H9 (cell line): ENCODE data around the gene ZSWIM8. TPM values are rescaled to one million over a fixed set of nuclear protein-coding genes. Genes with fewer than 3 reads are reported as not detected.

Experiments
- DNase-seq: peaks from one replicate; pipeline ENCODE4 v3.0.0-alpha.2; 2017
- H2AFZ ChIP-seq: one replicate; pipeline ENCODE4 v1.6.1; 2013; ENCODE audit warnings: mild to moderate bottlenecking, low read length, control low read depth, moderate library complexity
- H2AK5ac ChIP-seq: 2 replicates; pipeline ENCODE4 v1.6.1; 2013; ENCODE audit warnings: low read length, control low read depth, mixed read lengths; ENCODE audit not compliant: insufficient read length
- H2BK120ac ChIP-seq: one replicate; pipeline ENCODE4 v1.6.1; 2013; ENCODE audit warnings: low read depth, mild to moderate bottlenecking, low read length, control low read depth, inconsistent platforms; ENCODE audit not compliant: poor library complexity, severe bottlenecking
- H2BK12ac ChIP-seq: 2 replicates; pipeline ENCODE4 v1.6.1; 2013; ENCODE audit warnings: low read length, control low read depth, mixed read lengths, low read depth; ENCODE audit not compliant: insufficient read length
- H2BK15ac ChIP-seq: 2 replicates; pipeline ENCODE4 v1.6.1; 2013; ENCODE audit warnings: low read depth, low read length, control low read depth
- H2BK20ac ChIP-seq: one replicate; pipeline ENCODE4 v1.6.1; 2013; ENCODE audit warnings: low read depth, mild to moderate bottlenecking, low read length, control low read depth, inconsistent platforms; ENCODE audit not compliant: poor library complexity, severe bottlenecking
- H2BK5ac ChIP-seq: 2 replicates; pipeline ENCODE4 v1.6.1; 2013; ENCODE audit warnings: low read length, control low read depth, mixed read lengths; ENCODE audit not compliant: insufficient read length
- H3K14ac ChIP-seq: 2 replicates; pipeline ENCODE4 v1.6.1; 2013; ENCODE audit warnings: low read length, control low read depth; ENCODE audit not compliant: insufficient read depth
- H3K18ac ChIP-seq: 2 replicates; pipeline ENCODE4 v1.6.1; 2013; ENCODE audit warnings: low read depth, mild to moderate bottlenecking, mixed read lengths, low read length, control low read depth; ENCODE audit not compliant: insufficient read length
- H3K23ac ChIP-seq: 2 replicates; pipeline ENCODE4 v1.6.1; 2013; ENCODE audit warnings: low read length, control low read depth, mixed read lengths, low read depth; ENCODE audit not compliant: insufficient read length
- H3K23me2 ChIP-seq: 2 replicates; pipeline ENCODE4 v1.6.1; 2013; ENCODE audit warnings: low read depth, mild to moderate bottlenecking, mixed read lengths, low read length, control low read depth; ENCODE audit not compliant: insufficient read length, poor library complexity, severe bottlenecking
- H3K27ac ChIP-seq: 2 replicates; pipeline ENCODE4 v1.5.1; 2013; ENCODE audit warnings: low read length, control low read depth, mixed read lengths, low read depth; ENCODE audit not compliant: insufficient read length
- H3K27me3 ChIP-seq: 2 replicates; pipeline ENCODE4 v1.6.1; 2013; ENCODE audit warnings: low read length, control low read depth, inconsistent platforms; ENCODE audit not compliant: insufficient read depth
- H3K4ac ChIP-seq: 2 replicates; pipeline ENCODE4 v1.6.1; 2013; ENCODE audit warnings: low read depth, mild to moderate bottlenecking, control low read depth, inconsistent platforms, low read length, moderate library complexity
- H3K4me1 ChIP-seq: 2 replicates; pipeline ENCODE4 v1.6.1; 2013; ENCODE audit warnings: low read length, control low read depth, inconsistent platforms; ENCODE audit not compliant: insufficient read depth
- H3K4me2 ChIP-seq: 2 replicates; pipeline ENCODE4 v1.6.1; 2013; ENCODE audit warnings: low read length, control low read depth, mixed read lengths; ENCODE audit not compliant: insufficient read length, insufficient read depth
- H3K56ac ChIP-seq: 2 replicates; pipeline ENCODE4 v1.6.1; 2013; ENCODE audit warnings: low read depth, mild to moderate bottlenecking, mixed read lengths, low read length, control low read depth; ENCODE audit not compliant: insufficient read length
- H3K79me1 ChIP-seq: 2 replicates; pipeline ENCODE4 v1.6.1; 2013; ENCODE audit warnings: low read depth, mild to moderate bottlenecking, moderate library complexity, low read length, control low read depth, inconsistent platforms; ENCODE audit not compliant: insufficient read depth, poor library complexity, severe bottlenecking
- H3K79me2 ChIP-seq: 2 replicates; pipeline ENCODE4 v1.6.1; 2013; ENCODE audit warnings: low read length, control low read depth, inconsistent platforms; ENCODE audit not compliant: insufficient read depth
- H3K9ac ChIP-seq: 2 replicates; pipeline ENCODE4 v1.6.1; 2013; ENCODE audit warnings: low read length, control low read depth, mixed read lengths; ENCODE audit not compliant: insufficient read length; ENCODE audit errors: extremely low read depth
- H3K9me3 ChIP-seq: one replicate; pipeline ENCODE4 v1.6.1; 2013; ENCODE audit warnings: low read depth, low read length, inconsistent platforms; ENCODE audit not compliant: control insufficient read depth
- H3T11ph ChIP-seq: one replicate; pipeline ENCODE4 v1.6.1; 2013; ENCODE audit warnings: mild to moderate bottlenecking, low read length, control low read depth, inconsistent platforms
- H4K20me1 ChIP-seq: one replicate; pipeline ENCODE4 v1.6.1; 2013; ENCODE audit not compliant: control insufficient read depth, insufficient read length, insufficient read depth
- H4K5ac ChIP-seq: 2 replicates; pipeline ENCODE4 v1.6.1; 2013; ENCODE audit warnings: low read depth, mild to moderate bottlenecking, mixed read lengths, low read length, control low read depth; ENCODE audit not compliant: insufficient read length
- H4K8ac ChIP-seq: replicated peaks from 2 replicates; pipeline ENCODE4 v1.6.1; 2013; ENCODE audit warnings: low read length, control low read depth, mixed read lengths, low read depth; ENCODE audit not compliant: insufficient read length
- H4K91ac ChIP-seq: 2 replicates; pipeline ENCODE4 v1.6.1; 2013; ENCODE audit warnings: low read depth, mild to moderate bottlenecking, moderate library complexity, mixed read lengths, low read length, control low read depth; ENCODE audit not compliant: insufficient read length
- H3K27ac Mint-ChIP-seq, 3 experiments: 2 replicates in 2 of 3; 3 replicates in 1 of 3; pipeline ENCODE4 v1.8.0; 2020 to 2021; ENCODE audit warnings: mixed read lengths in 3 of 3, mild to moderate bottlenecking in 1 of 3, moderate library complexity in 1 of 3
- H3K27me3 Mint-ChIP-seq: 2 replicates; pipeline ENCODE4 v1.8.0; 2021; ENCODE audit warnings: low read depth, mild to moderate bottlenecking, moderate library complexity, mixed read lengths
- H3K36me3 Mint-ChIP-seq, 3 experiments: 2 replicates in 2 of 3; 3 replicates in 1 of 3; pipeline ENCODE4 v1.8.0; 2020 to 2021; ENCODE audit warnings: low read depth in 3 of 3, mixed read lengths in 3 of 3; ENCODE audit not compliant: insufficient read depth in 1 of 3
- H3K4me1 Mint-ChIP-seq, 2 experiments: 2 replicates each; pipeline ENCODE4 v1.8.0; 2020; ENCODE audit warnings: mixed read lengths in 2 of 2
- H3K4me3 Mint-ChIP-seq, 2 experiments: 2 replicates in 1 of 2; 3 replicates in 1 of 2; pipeline ENCODE4 v1.8.0; 2020 to 2021; ENCODE audit warnings: mild to moderate bottlenecking in 2 of 2, mixed read lengths in 2 of 2, moderate library complexity in 1 of 2
- H3K9me3 Mint-ChIP-seq, 2 experiments: 2 replicates in 1 of 2; 3 replicates in 1 of 2; pipeline ENCODE4 v1.8.0; 2020; ENCODE audit warnings: mild to moderate bottlenecking in 2 of 2, mixed read lengths in 2 of 2, moderate library complexity in 1 of 2
- WGBS: extraction: QIAGEN DNeasy Blood & Tissue Kit; methylation state at CpG from one replicate; pipeline ENCODE4 v1.1.7; 2013; ENCODE audit warnings: missing lambda C conversion rate, low lambda C conversion rate, mixed read lengths; ENCODE audit not compliant: insufficient read length; ENCODE audit errors: extremely low coverage; 5-methylcytosine and 5-hydroxymethylcytosine counted together
- total RNA-seq: library from RNA; stranded (reverse); gene quantifications from 2 replicates; pipeline ENCODE4 v1.2.1, GENCODE V29; 2021
- TF ChIP-seq, protein P1 (sequence below): fragments of 200-600 bp; sonication (generic); conservative IDR thresholded peaks from 3 replicates; pipeline ENCODE4 v1.8.0; 2021; ENCODE audit warnings: antibody characterized with exemption, mild to moderate bottlenecking

The ZSWIM8 gene
- total RNA-seq, 1 experiment from 2014 or later, result 41.0 TPM

DNA sequence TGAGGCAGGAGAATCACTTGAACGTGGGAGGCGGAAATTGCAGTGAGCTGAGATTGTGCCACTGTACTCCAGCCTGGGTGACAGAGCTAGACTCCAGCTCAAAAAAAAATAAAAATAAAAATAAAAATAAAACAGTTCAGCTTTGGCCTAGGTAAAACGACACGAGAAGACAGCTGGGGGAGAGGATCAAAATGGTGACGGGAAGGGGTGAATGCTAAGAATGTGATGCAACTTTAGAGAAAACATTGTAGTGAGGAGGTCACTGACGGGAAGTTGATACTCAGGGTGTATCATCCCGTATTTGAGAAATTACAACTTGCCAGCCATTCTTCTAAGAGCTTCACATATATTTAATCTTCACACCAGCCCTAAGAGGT lies 24.9 kb downstream of the ZSWIM8 start:
- no peaks in the 10 kb centered on the region for H3K27me3 ChIP-seq
- no peak overlapping the region for H2BK15ac ChIP-seq
- no peak overlapping the region for H4K91ac ChIP-seq
- no peak overlapping the region for H2BK5ac ChIP-seq
- no peak overlapping the region for H3T11ph ChIP-seq
- no peak overlapping the region for H2AFZ ChIP-seq
- H3K36me3 Mint-ChIP-seq, result peaks cover 17 to 47% (median 35%) of the 10 kb centered on the region in 3 experiments; a peak in 6 of 7 replicates
- peaks cover 2% of the 10 kb centered on the region for H3K23me2 ChIP-seq
- no peak overlapping the region for H2AK5ac ChIP-seq
- H4K8ac ChIP-seq, result no peak overlapping the region
- no peak overlapping the region for H2BK20ac ChIP-seq
- H4K5ac ChIP-seq, result no peak overlapping the region
- TF ChIP-seq, protein P1, sequence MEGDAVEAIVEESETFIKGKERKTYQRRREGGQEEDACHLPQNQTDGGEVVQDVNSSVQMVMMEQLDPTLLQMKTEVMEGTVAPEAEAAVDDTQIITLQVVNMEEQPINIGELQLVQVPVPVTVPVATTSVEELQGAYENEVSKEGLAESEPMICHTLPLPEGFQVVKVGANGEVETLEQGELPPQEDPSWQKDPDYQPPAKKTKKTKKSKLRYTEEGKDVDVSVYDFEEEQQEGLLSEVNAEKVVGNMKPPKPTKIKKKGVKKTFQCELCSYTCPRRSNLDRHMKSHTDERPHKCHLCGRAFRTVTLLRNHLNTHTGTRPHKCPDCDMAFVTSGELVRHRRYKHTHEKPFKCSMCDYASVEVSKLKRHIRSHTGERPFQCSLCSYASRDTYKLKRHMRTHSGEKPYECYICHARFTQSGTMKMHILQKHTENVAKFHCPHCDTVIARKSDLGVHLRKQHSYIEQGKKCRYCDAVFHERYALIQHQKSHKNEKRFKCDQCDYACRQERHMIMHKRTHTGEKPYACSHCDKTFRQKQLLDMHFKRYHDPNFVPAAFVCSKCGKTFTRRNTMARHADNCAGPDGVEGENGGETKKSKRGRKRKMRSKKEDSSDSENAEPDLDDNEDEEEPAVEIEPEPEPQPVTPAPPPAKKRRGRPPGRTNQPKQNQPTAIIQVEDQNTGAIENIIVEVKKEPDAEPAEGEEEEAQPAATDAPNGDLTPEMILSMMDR, result no peak
- no peaks in the 10 kb centered on the region for H3K79me1 ChIP-seq
- DNase-seq, result no peak
- H4K20me1 ChIP-seq, result no peaks in the 10 kb centered on the region
- peak overlapping the region; percentile 76 to 86 for H3K4me3 Mint-ChIP-seq
- H3K18ac ChIP-seq, result no peak overlapping the region
- no peak overlapping the region for H3K27ac ChIP-seq
- H3K4me2 ChIP-seq, result peak overlapping the region; percentile 52
- H3K14ac ChIP-seq, result no peak overlapping the region
- H3K4me1 Mint-ChIP-seq, result peaks cover 11 to 12% of the 10 kb centered on the region in 2 experiments
- no peak overlapping the region for H3K9ac ChIP-seq
- no CpG with 5 or more reads among the region's 7 CpGs for WGBS
- no peaks in the 10 kb centered on the region for H3K9me3 ChIP-seq
- H3K9me3 Mint-ChIP-seq, result no peaks in the 10 kb centered on the region; a peak in 1 of 5 replicates
- no peak overlapping the region for H3K4ac ChIP-seq
- H3K23ac ChIP-seq, result no peak overlapping the region
- H2BK120ac ChIP-seq, result no peak overlapping the region
- H3K27ac Mint-ChIP-seq, result no peak overlapping the region
- H2BK12ac ChIP-seq, result no peak overlapping the region
- no peaks in the 10 kb centered on the region for H3K4me1 ChIP-seq
- H3K27me3 Mint-ChIP-seq, result no peaks in the 10 kb centered on the region
- H3K79me2 ChIP-seq, result no peaks in the 10 kb centered on the region
- H3K56ac ChIP-seq, result no peak overlapping the region
